Lower leg skin (tissue), 3 donors: Measurements from ENCODE around the gene GPC3.

Experiments
- POLR2A ChIP-seq, 2 donors: fragments of 450-650 bp; IDR thresholded peaks; one replicate each; pipeline ENCODE4 v1.6.1; 2016 to 2017; ENCODE audit warnings: antibody characterized with exemption in 2 of 2, mild to moderate bottlenecking in 1 of 2, moderate library complexity in 1 of 2
- TF ChIP-seq, protein P1 (sequence below), 3 donors: fragments of 450-650 bp; IDR thresholded peaks; one replicate each; pipeline ENCODE4 v1.5.1; 2016; ENCODE audit warnings: antibody characterized with exemption in 3 of 3, mild to moderate bottlenecking in 3 of 3, moderate library complexity in 2 of 3

DNA sequence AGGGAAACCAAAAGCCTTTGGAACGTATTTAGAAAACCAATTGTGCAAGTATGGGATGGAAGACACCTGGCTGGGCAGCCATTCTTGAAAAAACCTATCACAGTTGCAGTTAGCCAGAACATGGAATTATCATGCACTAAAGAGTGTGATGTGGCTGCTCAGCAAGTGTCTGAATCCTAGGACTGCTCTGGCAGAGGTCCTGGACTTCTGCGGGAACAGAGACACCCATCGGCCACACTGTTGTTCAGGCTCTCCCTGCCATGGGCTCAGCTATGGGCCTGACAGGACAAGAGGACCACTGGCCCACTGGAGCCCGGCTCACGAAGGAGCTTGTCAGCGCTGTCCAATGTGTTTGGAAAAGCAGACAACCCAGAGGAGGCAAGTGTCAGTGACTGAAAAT, 454.4 kb downstream of the GPC3 start:
- TF ChIP-seq, protein P1, sequence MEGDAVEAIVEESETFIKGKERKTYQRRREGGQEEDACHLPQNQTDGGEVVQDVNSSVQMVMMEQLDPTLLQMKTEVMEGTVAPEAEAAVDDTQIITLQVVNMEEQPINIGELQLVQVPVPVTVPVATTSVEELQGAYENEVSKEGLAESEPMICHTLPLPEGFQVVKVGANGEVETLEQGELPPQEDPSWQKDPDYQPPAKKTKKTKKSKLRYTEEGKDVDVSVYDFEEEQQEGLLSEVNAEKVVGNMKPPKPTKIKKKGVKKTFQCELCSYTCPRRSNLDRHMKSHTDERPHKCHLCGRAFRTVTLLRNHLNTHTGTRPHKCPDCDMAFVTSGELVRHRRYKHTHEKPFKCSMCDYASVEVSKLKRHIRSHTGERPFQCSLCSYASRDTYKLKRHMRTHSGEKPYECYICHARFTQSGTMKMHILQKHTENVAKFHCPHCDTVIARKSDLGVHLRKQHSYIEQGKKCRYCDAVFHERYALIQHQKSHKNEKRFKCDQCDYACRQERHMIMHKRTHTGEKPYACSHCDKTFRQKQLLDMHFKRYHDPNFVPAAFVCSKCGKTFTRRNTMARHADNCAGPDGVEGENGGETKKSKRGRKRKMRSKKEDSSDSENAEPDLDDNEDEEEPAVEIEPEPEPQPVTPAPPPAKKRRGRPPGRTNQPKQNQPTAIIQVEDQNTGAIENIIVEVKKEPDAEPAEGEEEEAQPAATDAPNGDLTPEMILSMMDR (IDR thresholded peaks at IDR 0.05), result no peak
- no peak for TF ChIP-seq POLR2A (IDR thresholded peaks at IDR 0.05)
